ENCODE data around the gene RHBDL2. TPM values are rescaled to one million over a fixed set of nuclear protein-coding genes. Genes with fewer than 3 reads are reported as not detected.

Gene RHBDL2
- total and polyA plus RNA-seq, 2 experiments from 2014 or later, result 0.90 to 1.2 TPM

DNA sequence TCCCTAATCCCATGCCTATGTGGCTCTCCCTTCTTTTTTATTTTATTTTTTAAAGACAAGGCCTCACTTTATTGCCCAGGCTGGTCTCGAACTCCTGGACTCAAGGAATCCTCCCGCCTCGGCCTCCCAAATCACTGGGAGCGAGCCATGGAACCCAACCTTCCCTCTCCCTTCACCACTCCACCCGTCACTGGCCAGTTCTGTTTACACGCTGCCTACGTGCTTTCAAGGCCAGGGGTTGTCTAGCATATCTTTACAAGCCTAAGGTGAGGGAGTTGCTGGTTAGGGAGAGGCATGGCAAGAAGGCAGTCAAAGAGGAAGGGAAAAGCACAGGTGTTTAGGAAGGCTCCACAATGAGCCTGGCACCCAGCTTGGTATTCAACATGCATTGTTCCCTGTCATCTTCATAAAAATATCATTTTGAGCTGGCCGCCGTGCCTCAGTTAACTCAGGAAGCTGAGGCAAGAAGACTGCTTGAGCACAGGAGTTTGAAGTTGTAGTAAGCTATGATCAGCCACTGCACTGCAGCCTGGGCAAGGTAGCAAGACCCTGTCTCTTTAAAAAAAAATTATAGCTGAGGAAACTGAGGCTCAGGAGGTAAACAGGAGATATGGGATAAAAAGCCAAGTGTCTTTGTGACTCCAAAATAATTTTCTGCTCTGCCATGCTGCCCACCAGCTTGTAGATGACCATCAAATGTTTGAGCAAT lies 1.1 kb downstream of the RHBDL2 start (continued):
- TF ChIP-seq, protein P1, sequence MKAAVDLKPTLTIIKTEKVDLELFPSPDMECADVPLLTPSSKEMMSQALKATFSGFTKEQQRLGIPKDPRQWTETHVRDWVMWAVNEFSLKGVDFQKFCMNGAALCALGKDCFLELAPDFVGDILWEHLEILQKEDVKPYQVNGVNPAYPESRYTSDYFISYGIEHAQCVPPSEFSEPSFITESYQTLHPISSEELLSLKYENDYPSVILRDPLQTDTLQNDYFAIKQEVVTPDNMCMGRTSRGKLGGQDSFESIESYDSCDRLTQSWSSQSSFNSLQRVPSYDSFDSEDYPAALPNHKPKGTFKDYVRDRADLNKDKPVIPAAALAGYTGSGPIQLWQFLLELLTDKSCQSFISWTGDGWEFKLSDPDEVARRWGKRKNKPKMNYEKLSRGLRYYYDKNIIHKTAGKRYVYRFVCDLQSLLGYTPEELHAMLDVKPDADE (IDR thresholded peaks at IDR 0.05), result no peak
- TF ChIP-seq ZNF114 (CRISPR knock-in tag; IDR thresholded peaks at IDR 0.05) (no peak), EZH2phosphoT487 (IDR thresholded peaks at IDR 0.05; ENCODE audit: unreplicated experiment) (no peak), EZH2 (IDR thresholded peaks at IDR 0.05; ENCODE audit: low read depth, unreplicated experiment) (no peak), NANOG (IDR thresholded peaks at IDR 0.05; ENCODE audit: borderline replicate concordance) (no peak)
- TF ChIP-seq, protein P2, sequence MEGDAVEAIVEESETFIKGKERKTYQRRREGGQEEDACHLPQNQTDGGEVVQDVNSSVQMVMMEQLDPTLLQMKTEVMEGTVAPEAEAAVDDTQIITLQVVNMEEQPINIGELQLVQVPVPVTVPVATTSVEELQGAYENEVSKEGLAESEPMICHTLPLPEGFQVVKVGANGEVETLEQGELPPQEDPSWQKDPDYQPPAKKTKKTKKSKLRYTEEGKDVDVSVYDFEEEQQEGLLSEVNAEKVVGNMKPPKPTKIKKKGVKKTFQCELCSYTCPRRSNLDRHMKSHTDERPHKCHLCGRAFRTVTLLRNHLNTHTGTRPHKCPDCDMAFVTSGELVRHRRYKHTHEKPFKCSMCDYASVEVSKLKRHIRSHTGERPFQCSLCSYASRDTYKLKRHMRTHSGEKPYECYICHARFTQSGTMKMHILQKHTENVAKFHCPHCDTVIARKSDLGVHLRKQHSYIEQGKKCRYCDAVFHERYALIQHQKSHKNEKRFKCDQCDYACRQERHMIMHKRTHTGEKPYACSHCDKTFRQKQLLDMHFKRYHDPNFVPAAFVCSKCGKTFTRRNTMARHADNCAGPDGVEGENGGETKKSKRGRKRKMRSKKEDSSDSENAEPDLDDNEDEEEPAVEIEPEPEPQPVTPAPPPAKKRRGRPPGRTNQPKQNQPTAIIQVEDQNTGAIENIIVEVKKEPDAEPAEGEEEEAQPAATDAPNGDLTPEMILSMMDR (conservative IDR thresholded peaks at IDR 0.05; ENCODE audit: low read depth in 2 of 2), result no peak

GRCh38 chr1:38938722-38939260 lies 2.8 kb downstream of the RHBDL2 start:
- no peak for ATAC-seq
- H3K27ac ChIP-seq (ENCODE audit: low read depth), result no peak overlapping the region
- no peaks in the 10 kb centered on the region for H3F3A ChIP-seq (replicated peaks; ENCODE audit: low read depth)
- H2AFZ ChIP-seq, result no peak overlapping the region
- H3K36me3 ChIP-seq (ENCODE audit: insufficient read depth), result no peaks in the 10 kb centered on the region
- no peaks in the 10 kb centered on the region for H3K4me1 ChIP-seq (ENCODE audit: insufficient read depth)
- DNase-seq (ENCODE audit: low spot score), result no peak
- peaks cover 10% of the 10 kb centered on the region for H3K4me1 Mint-ChIP-seq
- no peak overlapping the region for H3K4me3 ChIP-seq
- no peaks in the 10 kb centered on the region for H3K27me3 ChIP-seq (ENCODE audit: insufficient read depth)
- peaks cover 6% of the 10 kb centered on the region for H3K27me3 Mint-ChIP-seq (ENCODE audit: insufficient read depth, low read depth, poor library complexity)
- no peak overlapping the region for H3K4me2 ChIP-seq
- no peaks in the 10 kb centered on the region for H3K9me2 ChIP-seq (ENCODE audit: insufficient read depth)
- no peak overlapping the region for H3K27ac Mint-ChIP-seq
- no peaks in the 10 kb centered on the region for H3K79me2 ChIP-seq (replicated peaks; ENCODE audit: insufficient read depth)
- no peaks in the 10 kb centered on the region; the same call in 2 of the 3 replicates for H3K9me3 Mint-ChIP-seq
- H3K4me3 Mint-ChIP-seq, result no peak overlapping the region
- no peaks in the 10 kb centered on the region for H4K20me1 ChIP-seq (replicated peaks; ENCODE audit: insufficient read depth)
- H3K36me3 Mint-ChIP-seq (ENCODE audit: low read depth), result no peaks in the 10 kb centered on the region
- TF ChIP-seq STAT1 (IDR thresholded peaks at IDR 0.05; ENCODE audit: unreplicated experiment) (no peak), EZH2 (IDR thresholded peaks at IDR 0.05; ENCODE audit: low read depth, unreplicated experiment) (no peak), JUNB (IDR thresholded peaks at IDR 0.05; ENCODE audit: unreplicated experiment) (no peak), EZH2phosphoT487 (IDR thresholded peaks at IDR 0.05; ENCODE audit: unreplicated experiment) (no peak), NANOG (IDR thresholded peaks at IDR 0.05; ENCODE audit: borderline replicate concordance) (no peak), ZNF331 (CRISPR knock-in tag; IDR thresholded peaks at IDR 0.05; ENCODE audit: low read depth) (no peak)
- TF ChIP-seq, protein P3, sequence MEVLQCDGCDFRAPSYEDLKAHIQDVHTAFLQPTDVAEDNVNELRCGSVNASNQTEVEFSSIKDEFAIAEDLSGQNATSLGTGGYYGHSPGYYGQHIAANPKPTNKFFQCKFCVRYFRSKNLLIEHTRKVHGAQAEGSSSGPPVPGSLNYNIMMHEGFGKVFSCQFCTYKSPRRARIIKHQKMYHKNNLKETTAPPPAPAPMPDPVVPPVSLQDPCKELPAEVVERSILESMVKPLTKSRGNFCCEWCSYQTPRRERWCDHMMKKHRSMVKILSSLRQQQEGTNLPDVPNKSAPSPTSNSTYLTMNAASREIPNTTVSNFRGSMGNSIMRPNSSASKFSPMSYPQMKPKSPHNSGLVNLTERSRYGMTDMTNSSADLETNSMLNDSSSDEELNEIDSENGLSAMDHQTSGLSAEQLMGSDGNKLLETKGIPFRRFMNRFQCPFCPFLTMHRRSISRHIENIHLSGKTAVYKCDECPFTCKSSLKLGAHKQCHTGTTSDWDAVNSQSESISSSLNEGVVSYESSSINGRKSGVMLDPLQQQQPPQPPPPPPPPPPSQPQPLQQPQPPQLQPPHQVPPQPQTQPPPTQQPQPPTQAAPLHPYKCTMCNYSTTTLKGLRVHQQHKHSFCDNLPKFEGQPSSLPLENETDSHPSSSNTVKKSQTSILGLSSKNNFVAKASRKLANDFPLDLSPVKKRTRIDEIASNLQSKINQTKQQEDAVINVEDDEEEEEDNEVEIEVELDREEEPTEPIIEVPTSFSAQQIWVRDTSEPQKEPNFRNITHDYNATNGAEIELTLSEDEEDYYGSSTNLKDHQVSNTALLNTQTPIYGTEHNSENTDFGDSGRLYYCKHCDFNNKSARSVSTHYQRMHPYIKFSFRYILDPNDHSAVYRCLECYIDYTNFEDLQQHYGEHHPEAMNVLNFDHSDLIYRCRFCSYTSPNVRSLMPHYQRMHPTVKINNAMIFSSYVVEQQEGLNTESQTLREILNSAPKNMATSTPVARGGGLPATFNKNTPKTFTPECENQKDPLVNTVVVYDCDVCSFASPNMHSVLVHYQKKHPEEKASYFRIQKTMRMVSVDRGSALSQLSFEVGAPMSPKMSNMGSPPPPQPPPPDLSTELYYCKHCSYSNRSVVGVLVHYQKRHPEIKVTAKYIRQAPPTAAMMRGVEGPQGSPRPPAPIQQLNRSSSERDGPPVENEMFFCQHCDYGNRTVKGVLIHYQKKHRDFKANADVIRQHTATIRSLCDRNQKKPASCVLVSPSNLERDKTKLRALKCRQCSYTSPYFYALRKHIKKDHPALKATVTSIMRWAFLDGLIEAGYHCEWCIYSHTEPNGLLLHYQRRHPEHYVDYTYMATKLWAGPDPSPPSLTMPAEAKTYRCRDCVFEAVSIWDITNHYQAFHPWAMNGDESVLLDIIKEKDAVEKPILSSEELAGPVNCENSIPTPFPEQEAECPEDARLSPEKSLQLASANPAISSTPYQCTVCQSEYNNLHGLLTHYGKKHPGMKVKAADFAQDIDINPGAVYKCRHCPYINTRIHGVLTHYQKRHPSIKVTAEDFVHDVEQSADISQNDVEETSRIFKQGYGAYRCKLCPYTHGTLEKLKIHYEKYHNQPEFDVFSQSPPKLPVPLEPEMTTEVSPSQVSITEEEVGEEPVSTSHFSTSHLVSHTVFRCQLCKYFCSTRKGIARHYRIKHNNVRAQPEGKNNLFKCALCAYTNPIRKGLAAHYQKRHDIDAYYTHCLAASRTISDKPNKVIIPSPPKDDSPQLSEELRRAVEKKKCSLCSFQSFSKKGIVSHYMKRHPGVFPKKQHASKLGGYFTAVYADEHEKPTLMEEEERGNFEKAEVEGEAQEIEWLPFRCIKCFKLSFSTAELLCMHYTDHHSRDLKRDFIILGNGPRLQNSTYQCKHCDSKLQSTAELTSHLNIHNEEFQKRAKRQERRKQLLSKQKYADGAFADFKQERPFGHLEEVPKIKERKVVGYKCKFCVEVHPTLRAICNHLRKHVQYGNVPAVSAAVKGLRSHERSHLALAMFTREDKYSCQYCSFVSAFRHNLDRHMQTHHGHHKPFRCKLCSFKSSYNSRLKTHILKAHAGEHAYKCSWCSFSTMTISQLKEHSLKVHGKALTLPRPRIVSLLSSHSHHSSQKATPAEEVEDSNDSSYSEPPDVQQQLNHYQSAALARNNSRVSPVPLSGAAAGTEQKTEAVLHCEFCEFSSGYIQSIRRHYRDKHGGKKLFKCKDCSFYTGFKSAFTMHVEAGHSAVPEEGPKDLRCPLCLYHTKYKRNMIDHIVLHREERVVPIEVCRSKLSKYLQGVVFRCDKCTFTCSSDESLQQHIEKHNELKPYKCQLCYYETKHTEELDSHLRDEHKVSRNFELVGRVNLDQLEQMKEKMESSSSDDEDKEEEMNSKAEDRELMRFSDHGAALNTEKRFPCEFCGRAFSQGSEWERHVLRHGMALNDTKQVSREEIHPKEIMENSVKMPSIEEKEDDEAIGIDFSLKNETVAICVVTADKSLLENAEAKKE (CRISPR knock-in tag; IDR thresholded peaks at IDR 0.05), result no peak
- TF ChIP-seq, protein P1 (IDR thresholded peaks at IDR 0.05), result no peak
